OCI-LY7 (cell line): Measurements from ENCODE around the gene LAMA2.

Experiments used
- CTCF ChIP-seq: fragments of 200-600 bp; sonication (generic); conservative IDR thresholded peaks from 2 replicates; pipeline ENCODE4 v1.5.1; 2014; ENCODE audit warnings: mild to moderate bottlenecking, antibody characterized with exemption, low read length, moderate library complexity, mixed read lengths
- EZH2phosphoT487 ChIP-seq: fragments of 200-600 bp; sonication (generic); IDR thresholded peaks from 2 replicates; pipeline ENCODE4 v1.6.1; 2018; ENCODE audit warnings: low read depth, borderline replicate concordance, mild to moderate bottlenecking, mixed run types, antibody characterized with exemption, low read length, moderate library complexity, mixed read lengths

DNA sequence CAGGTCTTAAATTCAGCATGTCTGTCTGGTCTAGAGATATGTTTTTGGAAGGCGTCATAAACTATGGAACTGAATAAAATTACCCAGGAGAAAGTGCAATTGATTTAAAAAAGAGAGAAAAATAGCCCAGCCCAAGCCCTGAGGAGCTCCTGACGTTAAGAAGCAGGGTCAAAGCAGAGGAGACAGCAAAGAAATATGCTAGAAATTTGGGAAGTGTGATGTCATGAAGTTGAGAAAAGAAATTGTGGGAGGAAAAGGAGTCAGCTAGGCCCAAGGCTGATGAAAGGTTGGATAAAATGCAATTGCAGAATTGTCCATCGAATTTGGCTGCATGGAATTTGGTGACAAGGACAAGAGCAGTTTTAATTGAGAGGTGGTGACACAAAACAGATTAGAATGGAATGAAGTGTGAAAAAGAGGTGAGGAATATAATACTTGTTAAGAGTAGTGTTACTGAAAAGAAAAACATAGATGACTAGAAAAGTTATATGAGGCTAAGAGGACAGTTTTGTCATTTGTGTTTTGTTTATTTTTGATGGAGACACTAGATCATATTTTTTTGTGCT lies 381.6 kb downstream of the LAMA2 start:
- TF ChIP-seq CTCF = no peak
- no peak for TF ChIP-seq EZH2phosphoT487
